Measurements from ENCODE around the gene KIAA0753.

- TF ChIP-seq, protein P1, sequence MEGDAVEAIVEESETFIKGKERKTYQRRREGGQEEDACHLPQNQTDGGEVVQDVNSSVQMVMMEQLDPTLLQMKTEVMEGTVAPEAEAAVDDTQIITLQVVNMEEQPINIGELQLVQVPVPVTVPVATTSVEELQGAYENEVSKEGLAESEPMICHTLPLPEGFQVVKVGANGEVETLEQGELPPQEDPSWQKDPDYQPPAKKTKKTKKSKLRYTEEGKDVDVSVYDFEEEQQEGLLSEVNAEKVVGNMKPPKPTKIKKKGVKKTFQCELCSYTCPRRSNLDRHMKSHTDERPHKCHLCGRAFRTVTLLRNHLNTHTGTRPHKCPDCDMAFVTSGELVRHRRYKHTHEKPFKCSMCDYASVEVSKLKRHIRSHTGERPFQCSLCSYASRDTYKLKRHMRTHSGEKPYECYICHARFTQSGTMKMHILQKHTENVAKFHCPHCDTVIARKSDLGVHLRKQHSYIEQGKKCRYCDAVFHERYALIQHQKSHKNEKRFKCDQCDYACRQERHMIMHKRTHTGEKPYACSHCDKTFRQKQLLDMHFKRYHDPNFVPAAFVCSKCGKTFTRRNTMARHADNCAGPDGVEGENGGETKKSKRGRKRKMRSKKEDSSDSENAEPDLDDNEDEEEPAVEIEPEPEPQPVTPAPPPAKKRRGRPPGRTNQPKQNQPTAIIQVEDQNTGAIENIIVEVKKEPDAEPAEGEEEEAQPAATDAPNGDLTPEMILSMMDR (IDR thresholded peaks at IDR 0.05; ENCODE audit: insufficient read depth, low read length, poor library complexity, severe bottlenecking), result no peak
- TF ChIP-seq EZH2phosphoT487 (conservative IDR thresholded peaks at IDR 0.05; ENCODE audit: low read length), result no peak
Measured at GRCh38 chr17:6643451-6644125, 3.1 kb upstream of the KIAA0753 start.
